HG03095 (cell line): Measurements from ENCODE around the gene OSBPL5.
A peak's percentile ranks its signal among the peaks of the same experiment; 100 is the strongest.

Experiments used
- ATAC-seq: cut with Tn5 transposase; IDR thresholded peaks from one replicate; pipeline ENCODE4 v1.9.1; 2021; ENCODE audit warnings: moderate library complexity; ENCODE audit not compliant: unreplicated experiment

OSBPL5 gene

GRCh38 chr11:3060436-3061025, 104.6 kb downstream of the OSBPL5 start:
- ATAC-seq, result no peak

- no peak for ATAC-seq
Measured at GRCh38 chr11:3058753-3059664, 106.1 kb downstream of the OSBPL5 start.

DNA sequence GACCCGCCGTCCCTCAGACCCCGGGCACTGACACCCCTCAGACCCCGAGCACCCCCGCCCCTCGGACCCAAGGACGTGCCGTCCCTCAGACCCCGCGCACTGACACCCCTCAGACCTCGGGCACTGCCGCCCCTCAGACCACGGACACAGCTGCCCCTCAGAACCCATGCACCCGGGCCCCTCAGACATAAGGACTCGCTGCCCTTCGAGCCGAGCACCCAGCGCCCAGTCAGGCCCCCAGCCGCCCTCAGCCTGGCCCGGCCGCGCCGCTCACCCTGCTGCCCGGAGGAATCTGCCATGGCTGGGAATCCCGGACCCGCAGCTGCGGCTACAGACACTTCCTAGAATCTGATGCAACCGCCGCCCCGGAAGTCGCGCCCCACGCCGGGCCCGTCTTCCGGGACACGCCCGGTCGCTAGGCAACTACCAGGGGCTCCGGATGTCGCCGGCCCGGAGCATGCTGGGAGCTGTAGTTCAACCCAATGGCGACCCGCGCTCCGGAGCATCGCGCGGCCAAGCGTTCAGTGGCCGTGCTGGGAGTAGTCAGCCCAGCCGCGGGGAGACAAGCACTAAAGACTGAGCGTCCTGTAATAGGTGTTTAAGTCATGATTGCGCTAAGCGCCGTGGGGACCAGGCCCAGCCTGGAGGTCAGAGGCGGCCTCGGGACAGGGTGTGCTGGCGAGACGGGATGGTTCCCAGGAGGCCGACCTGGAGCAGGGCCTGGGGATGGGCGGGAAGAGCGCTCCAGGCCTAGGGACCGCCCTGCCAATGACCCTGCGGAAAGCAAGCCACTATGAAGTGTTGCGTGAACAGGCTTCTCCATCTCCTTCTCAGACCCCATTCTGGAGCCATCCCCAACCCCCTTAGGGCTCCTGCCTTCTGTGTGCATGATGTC, 107.8 kb downstream of the OSBPL5 start, which contains the start of gene CARS1:
Gene CARS1, minus strand, starts transcription at position 355 of the 895 bp plus-strand sequence. Its CDS starts 56 bp downstream, at position 299.
- ATAC-seq, result peak; percentile 96

DNA sequence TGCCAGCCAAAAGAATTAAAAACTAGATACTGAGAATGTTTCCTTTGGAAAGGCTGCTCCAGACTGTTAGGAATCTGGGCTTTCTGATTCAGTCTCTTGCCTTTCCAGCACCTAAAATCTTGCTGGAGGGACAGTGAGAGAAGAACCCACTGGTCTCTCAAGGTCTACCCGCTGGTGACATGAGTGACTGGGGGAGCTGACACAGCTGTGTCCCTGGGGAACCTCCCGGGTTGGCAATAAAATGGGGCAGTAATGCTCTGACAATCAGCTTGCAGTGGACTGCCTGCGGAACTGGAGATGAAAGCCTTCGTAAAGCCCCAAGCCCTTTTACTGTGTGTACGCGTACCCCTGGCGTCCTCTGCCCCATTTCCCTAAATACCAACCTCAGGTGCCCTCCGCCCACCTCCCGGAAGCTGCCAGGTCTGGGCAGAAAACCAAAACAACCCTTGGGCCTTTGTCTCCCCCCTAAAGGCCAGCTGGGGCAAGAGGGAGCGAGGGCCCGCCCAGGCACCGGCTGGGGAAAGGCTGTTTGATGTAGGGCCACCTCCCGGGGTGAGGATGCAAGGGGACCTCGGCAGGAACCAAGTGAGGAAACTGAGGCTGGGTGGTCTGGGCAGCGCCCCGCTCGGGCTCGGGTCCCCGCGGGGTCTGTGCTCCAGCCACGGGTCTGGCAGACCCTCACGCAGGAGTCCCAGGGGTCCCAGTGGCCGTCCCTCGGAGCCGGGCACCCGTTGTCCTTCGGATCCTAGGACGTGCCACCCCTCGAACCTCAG, 108.6 kb downstream of the OSBPL5 start:
- ATAC-seq, result no peak

DNA sequence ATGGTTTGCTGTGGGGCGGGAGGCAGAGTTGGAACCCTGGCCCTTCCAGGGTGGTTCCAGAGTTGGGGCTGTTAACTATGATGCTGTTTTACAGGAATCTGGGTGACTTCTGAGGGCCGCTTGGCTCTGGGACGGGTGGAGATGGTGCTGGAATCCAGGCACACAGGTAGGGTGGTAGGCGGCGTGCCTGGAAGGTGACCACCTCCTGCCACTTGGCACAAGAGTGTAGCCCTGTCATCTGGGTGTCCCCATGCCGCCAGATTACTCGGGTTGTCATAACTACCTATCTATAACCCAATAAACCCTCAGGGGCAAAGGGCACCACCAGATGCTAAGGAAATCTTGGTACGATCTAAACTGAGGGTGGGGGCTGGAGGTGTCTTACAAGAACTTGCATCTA, 109.2 kb downstream of the OSBPL5 start:
- no peak for ATAC-seq

DNA sequence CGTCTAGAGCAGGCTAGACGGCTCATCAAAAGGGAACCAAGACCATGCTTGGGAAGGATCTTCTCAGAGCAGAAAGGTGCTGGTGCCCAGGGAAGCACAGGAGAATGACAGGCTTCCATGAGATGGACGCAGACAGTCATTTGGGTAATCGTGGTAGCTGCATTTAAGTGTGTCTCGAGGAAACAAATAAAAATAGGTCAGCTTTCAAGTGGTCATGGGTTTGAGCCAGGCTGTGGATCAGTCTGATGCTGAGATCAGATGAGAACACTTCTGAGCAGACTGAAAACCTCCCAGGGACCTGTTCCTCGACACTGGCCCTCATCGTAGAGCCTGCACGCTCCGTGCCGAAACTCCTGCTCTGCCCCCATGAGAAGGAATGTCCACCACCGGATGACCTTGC, 112.5 kb downstream of the OSBPL5 start:
- ATAC-seq, result no peak

GRCh38 chr11:3052109-3052479, 113.0 kb downstream of the OSBPL5 start:
- no peak for ATAC-seq

DNA sequence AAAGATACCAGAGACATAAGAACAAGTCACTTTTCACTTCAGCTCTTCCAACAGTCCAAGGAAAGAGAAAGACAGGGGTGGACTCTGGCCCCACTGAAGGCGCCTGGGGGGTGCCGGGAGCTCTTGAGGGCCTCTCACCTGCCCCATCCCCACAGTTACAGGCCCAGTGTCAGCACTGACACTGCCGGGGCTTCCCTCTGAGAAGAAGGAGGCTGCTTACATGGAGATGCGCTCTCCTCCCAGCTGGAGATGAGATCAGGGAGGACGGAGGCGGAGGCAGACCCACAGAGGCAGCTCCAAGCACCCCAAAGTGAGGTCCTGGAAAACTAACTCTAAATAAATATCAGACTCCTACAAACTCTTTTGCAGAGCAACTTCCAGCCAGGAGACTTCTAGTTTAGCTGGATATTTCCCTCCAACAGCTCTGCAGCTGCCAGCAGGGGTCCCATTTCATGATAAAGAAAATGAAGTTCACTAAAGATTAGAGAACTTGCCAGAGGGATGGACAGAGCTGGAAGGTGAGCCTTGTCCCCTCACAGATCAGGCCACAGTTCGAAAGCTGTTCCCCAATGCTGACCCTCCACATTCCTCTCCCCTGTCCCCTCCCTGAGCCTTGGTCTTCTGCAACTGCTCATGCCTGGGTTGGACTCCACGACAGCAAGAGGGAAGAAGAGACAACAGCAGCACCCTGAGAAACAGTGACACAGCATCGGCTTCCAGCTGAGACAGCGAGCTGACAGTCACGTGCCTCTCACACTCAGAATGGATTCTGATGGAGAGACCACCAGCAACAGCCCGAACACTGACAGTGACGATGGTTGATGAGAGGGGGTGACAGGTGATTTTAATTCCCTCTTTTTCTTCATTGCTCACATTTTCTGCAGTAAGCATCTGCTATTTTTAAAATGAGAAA, 113.7 kb downstream of the OSBPL5 start:
- no peak for ATAC-seq

- peak; percentile 1 for ATAC-seq
Measured at GRCh38 chr11:3050386-3051195, 114.5 kb downstream of the OSBPL5 start.

- peak; percentile 87 for ATAC-seq
Measured at GRCh38 chr11:3049430-3050243, 115.5 kb downstream of the OSBPL5 start.

- ATAC-seq, result no peak
Measured at GRCh38 chr11:3047637-3048036, 117.5 kb downstream of the OSBPL5 start.

DNA sequence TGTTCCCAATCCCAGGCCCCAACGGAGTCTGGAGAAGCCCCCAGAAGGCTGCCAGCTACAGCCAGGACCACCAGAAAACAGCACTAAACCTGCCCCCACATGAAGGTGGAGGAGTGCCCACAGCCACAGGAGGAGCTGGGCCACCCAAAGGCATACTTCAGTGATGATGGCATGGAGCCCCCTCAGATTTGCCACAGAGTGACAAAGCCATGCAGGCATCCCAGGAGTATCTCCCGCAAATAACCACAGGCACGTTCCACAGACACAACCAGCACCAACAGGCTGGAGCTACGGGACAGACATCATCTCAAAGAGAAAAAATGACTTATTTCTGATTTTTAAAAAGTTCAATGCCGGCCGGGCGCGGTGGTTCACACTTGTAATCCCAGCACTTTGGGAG, 118.5 kb downstream of the OSBPL5 start:
- ATAC-seq, result no peak

DNA sequence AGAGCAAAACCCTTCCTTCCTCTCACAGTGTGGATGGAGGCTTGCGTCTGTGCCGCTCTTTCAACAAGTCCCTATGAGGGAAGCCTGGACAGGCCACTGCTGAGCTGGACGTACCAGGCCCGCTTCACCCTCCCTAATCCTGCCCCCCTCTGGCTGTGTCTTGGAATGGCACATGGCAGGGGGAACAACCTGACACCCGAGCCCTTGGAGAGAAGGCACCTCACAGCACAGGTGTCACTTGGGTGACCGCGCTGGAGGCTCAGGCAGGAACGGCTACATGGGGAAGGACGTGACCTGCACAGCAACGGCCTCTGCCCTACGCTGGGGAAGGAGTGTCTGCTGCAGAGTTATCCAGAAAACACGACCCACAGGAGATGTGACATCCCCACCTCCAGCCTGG, 118.9 kb downstream of the OSBPL5 start:
- no peak for ATAC-seq

DNA sequence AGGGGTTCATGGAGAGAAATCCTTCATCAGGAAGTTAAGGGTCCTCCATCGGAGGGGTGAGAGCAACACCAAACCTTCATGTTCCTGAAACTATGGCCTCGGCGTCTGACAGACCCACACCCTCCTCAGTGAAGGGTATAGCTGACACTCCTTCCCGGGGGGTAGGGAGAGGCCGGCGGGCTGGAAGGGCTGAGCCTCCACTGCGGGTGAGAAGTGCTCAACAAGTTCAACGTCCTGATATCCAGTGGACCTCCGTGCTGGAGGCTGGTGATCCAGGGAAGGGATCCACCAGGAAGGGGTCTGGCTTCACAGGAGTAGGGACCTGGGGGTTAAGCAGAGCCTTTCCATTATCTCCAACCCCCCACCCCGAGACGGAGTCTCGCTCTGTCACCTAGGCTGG, 120.2 kb downstream of the OSBPL5 start:
- ATAC-seq, result no peak

- ATAC-seq, result no peak
Measured at GRCh38 chr11:3044004-3044403, 121.1 kb downstream of the OSBPL5 start.

DNA sequence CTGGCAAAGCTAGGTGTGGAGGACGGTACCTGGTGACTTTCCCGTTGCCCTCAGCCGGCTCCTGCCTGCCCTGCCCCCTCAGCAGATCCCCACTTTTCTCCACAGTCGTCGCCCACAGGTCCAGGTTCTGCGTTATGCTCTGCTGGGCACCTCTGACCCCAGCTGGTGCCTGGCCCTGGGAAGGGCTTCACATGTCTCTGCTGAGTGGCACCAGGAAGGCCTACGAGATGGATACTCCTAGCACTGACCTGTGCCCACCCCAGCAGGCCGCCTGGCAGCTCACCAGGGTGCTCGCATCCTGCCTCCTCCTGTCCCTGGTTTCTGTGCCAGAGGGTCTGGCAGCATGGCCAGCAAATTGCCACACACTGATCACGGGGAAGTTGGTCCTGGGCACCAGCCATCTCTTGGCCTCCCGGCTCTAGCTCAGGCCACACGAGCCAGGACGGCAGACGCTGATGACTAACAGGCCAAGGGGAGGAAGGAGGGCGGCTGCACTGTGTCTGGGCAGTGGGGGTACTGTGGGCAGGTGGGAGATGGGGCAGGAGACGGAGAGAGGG, 121.7 kb downstream of the OSBPL5 start:
- ATAC-seq, result no peak

DNA sequence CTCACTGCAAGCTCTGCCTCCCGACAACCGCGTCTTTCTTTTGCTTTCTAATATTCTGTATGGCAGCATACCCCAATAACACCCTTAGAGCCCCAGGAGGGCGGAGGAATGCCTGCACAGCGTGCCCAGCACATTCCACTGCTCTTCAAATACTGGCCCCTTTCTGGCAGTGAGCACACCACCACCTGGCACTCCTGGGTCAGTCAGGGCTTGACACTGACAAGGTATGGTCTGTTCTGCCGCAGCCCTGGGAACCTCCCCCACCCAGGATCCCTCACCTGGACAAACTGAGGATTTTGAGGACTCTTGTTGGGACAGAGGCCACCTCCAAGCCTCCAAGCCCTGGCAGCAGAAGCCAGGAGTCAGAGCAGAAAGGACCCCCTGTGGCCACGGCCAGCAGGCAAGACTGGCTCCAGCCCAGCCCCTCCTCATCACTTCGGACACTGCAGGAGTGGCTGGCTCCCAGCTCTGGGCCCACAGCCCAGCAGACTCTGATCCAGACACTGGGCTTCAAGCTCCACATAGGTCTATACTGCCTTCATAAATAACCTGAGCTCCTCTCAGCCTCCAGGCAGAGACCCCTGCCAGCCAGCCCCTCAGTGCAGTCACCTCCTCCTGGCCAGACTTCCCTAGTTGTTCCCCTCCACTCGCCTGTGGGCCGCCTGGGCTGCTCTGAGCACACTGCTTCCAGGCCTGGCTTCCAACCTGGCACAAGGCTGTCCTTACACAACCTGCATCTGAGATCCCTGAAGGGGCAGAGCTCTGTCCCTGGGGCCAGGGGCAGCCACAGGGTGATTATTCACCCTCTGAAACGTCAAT, 122.4 kb downstream of the OSBPL5 start:
- no peak for ATAC-seq
